GM12875 (cell line): ENCODE data around the gene TNIK.

Experiments
- H3K4me3 ChIP-seq: one replicate; pipeline ENCODE4 v1.5.1; 2011; ENCODE audit warnings: low read depth, low read length, control low read depth
- CTCF ChIP-seq: IDR thresholded peaks from 2 replicates; pipeline ENCODE4 v1.5.1; 2011; ENCODE audit warnings: low read depth, mild to moderate bottlenecking, control low read depth, inconsistent platforms, low read length, moderate library complexity, borderline replicate concordance; ENCODE audit not compliant: insufficient read depth

TNIK gene

GRCh38 chr3:171262431-171262830 lies 197.8 kb downstream of the TNIK start:
- no peak overlapping the region for H3K4me3 ChIP-seq
- TF ChIP-seq CTCF = no peak

- H3K4me3 ChIP-seq = no peak overlapping the region
- TF ChIP-seq CTCF = no peak
These were observed 198.7 kb downstream of the TNIK start for GRCh38 chr3:171261487-171261886.

- H3K4me3 ChIP-seq = no peak overlapping the region
- TF ChIP-seq CTCF = no peak
These were observed 199.3 kb downstream of the TNIK start for GRCh38 chr3:171260899-171261298.

DNA sequence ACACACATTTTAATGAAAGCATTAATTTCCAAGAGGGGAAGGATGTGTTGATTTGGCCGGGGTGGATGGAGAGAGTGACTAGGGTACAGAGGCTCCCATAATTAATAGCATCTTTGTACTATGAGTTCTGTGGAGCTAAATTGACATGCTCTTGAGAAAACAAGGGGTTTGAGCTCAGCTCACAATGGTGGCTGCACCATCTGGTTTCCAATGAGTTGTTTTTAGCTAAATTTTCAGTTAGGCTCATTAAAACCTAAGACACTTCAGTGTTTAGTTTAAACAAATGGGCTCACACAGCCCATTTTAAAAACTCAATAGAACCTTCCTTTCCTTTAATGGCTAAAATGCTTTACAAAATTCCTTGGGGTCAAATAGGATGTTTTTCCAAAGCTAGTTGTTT lies 199.7 kb downstream of the TNIK start:
- H3K4me3 ChIP-seq = no peak overlapping the region
- TF ChIP-seq CTCF = no peak

DNA sequence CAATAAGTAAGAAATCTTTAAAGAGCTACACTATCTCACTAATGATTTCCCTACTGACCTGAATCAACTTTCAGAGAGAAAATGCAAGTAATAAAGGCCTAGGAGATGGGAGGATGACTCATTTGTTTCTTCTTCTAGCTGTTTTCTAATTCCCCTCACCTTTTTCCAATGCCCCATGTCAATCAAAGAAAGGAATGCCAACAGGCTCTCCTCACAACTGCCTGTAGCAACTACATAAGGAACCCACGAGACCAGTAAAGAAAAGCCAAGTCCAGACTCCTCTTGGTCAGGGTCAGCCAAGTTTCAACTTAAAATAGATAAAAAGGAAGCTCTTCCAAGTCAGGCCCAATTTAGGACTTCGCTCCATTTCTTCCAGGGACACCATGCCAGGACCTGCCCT lies 201.9 kb downstream of the TNIK start:
- no peak overlapping the region for H3K4me3 ChIP-seq
- no peak for TF ChIP-seq CTCF

DNA sequence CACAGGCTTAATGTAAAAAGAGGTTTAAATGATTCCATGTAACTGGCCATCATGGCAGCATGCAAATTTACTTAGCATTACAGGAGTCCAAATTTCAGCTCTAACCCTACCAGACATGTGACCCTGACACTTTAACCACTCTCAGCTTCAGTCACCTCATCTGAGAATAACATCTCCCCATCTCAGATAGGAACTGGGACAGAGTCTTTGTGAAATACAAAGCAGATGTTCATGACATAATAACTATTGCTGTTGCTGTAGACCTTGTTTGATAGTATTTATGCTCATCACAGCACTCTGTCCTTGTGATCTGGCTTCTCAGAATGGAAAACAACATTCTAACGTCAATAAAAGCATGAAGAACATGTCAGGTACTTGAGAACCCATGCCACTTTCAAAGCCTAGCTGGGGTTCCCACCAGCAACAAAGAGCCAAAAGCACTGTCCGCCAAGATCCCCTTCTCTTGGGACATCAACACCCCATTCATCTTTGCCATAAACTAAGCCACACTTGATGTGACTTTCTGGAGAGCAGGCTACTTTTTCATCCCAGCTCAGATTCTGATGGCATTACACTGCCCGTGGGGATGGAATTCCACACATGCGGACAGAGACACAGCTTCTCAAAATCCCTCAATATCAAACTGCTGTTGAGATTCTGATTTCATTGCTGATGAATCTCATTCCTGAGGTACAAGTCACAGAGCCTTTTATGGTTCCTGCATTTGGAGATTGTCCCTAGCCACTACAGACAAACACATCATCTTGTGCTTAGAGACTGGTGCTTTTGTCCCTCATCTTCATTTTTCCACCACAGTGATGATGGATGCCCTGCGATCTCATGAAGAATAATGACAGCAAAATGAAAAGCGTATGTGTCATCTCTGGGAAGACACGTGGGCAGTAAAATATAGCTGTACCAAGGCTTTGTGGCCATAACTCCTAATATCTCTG lies 202.7 kb downstream of the TNIK start:
- no peak for TF ChIP-seq CTCF
- no peak overlapping the region for H3K4me3 ChIP-seq
